B cell (primary cell): ENCODE measurements around the gene GTF2A1.

Experiments used
- EZH2 ChIP-seq: IDR thresholded peaks from 2 replicates; pipeline ENCODE4 v1.6.1; 2012; ENCODE audit warnings: borderline replicate concordance, low read depth, mild to moderate bottlenecking, moderate library complexity, low read length; ENCODE audit not compliant: insufficient read depth, poor library complexity, severe bottlenecking
- TF ChIP-seq, protein P1 (sequence below): fragments of 200-600 bp; IDR thresholded peaks from one replicate; pipeline ENCODE4 v1.8.0; 2022; ENCODE audit warnings: antibody characterized with exemption, mild to moderate bottlenecking

GRCh38 chr14:81161749-81162148 is 59.0 kb downstream of the GTF2A1 start:
- no peak for TF ChIP-seq EZH2
- TF ChIP-seq, protein P1, sequence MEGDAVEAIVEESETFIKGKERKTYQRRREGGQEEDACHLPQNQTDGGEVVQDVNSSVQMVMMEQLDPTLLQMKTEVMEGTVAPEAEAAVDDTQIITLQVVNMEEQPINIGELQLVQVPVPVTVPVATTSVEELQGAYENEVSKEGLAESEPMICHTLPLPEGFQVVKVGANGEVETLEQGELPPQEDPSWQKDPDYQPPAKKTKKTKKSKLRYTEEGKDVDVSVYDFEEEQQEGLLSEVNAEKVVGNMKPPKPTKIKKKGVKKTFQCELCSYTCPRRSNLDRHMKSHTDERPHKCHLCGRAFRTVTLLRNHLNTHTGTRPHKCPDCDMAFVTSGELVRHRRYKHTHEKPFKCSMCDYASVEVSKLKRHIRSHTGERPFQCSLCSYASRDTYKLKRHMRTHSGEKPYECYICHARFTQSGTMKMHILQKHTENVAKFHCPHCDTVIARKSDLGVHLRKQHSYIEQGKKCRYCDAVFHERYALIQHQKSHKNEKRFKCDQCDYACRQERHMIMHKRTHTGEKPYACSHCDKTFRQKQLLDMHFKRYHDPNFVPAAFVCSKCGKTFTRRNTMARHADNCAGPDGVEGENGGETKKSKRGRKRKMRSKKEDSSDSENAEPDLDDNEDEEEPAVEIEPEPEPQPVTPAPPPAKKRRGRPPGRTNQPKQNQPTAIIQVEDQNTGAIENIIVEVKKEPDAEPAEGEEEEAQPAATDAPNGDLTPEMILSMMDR, result no peak
